HEK293 (cell line): ENCODE measurements around the gene SCAF4.

Experiments used
- CTCF ChIA-PET: fragments of 350-600 bp; formaldehyde crosslinking; extraction: SDS; loops from one replicate; lab custom pipeline; 2021; ENCODE audit warnings: antibody characterized with exemption; lab: Yijun Ruan, JAX
- POLR2A ChIA-PET: fragments of 300-600 bp; formaldehyde crosslinking; extraction: SDS; loops from one replicate; lab custom pipeline; 2020; ENCODE audit warnings: antibody characterized with exemption, inconsistent platforms; lab: Yijun Ruan, JAX
- H3K27ac ChIP-seq: fragments of 200-500 bp; sonication (Bioruptor generic); 2 replicates; pipeline ENCODE4 v1.5.1; 2014; ENCODE audit warnings: low read depth, low read length, control low read depth, inconsistent platforms; ENCODE audit errors: extremely low read depth
- H3K36me3 ChIP-seq, 2 experiments: fragments of 200-500 bp in 1 of 2; sonication (Bioruptor generic) in 1 of 2; 1 replicate in 1 of 2; 2 replicates in 1 of 2; pipeline ENCODE4 v1.5.1; 2014 to 2017; ENCODE audit warnings: inconsistent platforms in 2 of 2, low read length in 2 of 2; ENCODE audit not compliant: control insufficient read depth in 2 of 2, insufficient read depth in 1 of 2
- H3K4me1 ChIP-seq: fragments of 200-500 bp; sonication (Bioruptor generic); 2 replicates; pipeline ENCODE4 v1.5.1; 2014; ENCODE audit warnings: mild to moderate bottlenecking, low read length, inconsistent platforms; ENCODE audit not compliant: control insufficient read depth, insufficient read depth
- H3K4me3 ChIP-seq: 2 replicates; pipeline ENCODE4 v1.5.1; 2011; ENCODE audit warnings: low read depth, mild to moderate bottlenecking, control low read depth, low read length, moderate library complexity
- H3K9me3 ChIP-seq: fragments of 200-500 bp; sonication (Bioruptor generic); 2 replicates; pipeline ENCODE4 v1.5.1; 2014; ENCODE audit warnings: low read depth, low read length, inconsistent platforms; ENCODE audit not compliant: control insufficient read depth, insufficient read depth
- CTCF ChIP-seq: fragments of 450-650 bp; formaldehyde crosslinking; IDR thresholded peaks from 2 replicates; pipeline ENCODE4 v1.5.1; 2016; ENCODE audit warnings: missing biosample characterization, missing genetic modification characterization
- GLI4 ChIP-seq: fragments of 450-650 bp; formaldehyde crosslinking; IDR thresholded peaks from 2 replicates; pipeline ENCODE4 v1.5.1; 2016; ENCODE audit warnings: missing biosample characterization, missing genetic modification characterization
- KLF17 ChIP-seq: fragments of 450-650 bp; formaldehyde crosslinking; IDR thresholded peaks from 2 replicates; pipeline ENCODE4 v1.5.1; 2016; ENCODE audit warnings: missing biosample characterization, missing genetic modification characterization
- MYNN ChIP-seq: fragments of 450-650 bp; formaldehyde crosslinking; IDR thresholded peaks from 2 replicates; pipeline ENCODE4 v1.5.1; 2016; ENCODE audit warnings: missing biosample characterization, missing genetic modification characterization, borderline replicate concordance
- MZF1 ChIP-seq: fragments of 450-650 bp; formaldehyde crosslinking; IDR thresholded peaks from 2 replicates; pipeline ENCODE4 v1.5.1; 2017; ENCODE audit warnings: missing biosample characterization, missing genetic modification characterization, borderline replicate concordance
- PRDM10 ChIP-seq: fragments of 450-650 bp; formaldehyde crosslinking; IDR thresholded peaks from 2 replicates; pipeline ENCODE4 v1.5.1; 2016; ENCODE audit warnings: missing biosample characterization, missing genetic modification characterization
- ZBTB17 ChIP-seq: fragments of 450-650 bp; formaldehyde crosslinking; IDR thresholded peaks from 2 replicates; pipeline ENCODE4 v1.5.1; 2016; ENCODE audit warnings: missing biosample characterization, missing genetic modification characterization
- ZBTB20 ChIP-seq: fragments of 450-650 bp; formaldehyde crosslinking; IDR thresholded peaks from 2 replicates; pipeline ENCODE4 v1.5.1; 2016; ENCODE audit warnings: missing biosample characterization, missing genetic modification characterization
- ZEB2 ChIP-seq: fragments of 450-650 bp; formaldehyde crosslinking; IDR thresholded peaks from 2 replicates; pipeline ENCODE4 v1.5.1; 2016; ENCODE audit warnings: missing biosample characterization, missing genetic modification characterization
- ZNF174 ChIP-seq: fragments of 450-650 bp; formaldehyde crosslinking; IDR thresholded peaks from 2 replicates; pipeline ENCODE4 v1.5.0; 2017; ENCODE audit warnings: missing biosample characterization, mild to moderate bottlenecking, missing genetic modification characterization
- ZNF214 ChIP-seq: fragments of 450-650 bp; formaldehyde crosslinking; IDR thresholded peaks from 2 replicates; pipeline ENCODE4 v1.5.1; 2017; ENCODE audit warnings: missing biosample characterization, mild to moderate bottlenecking, missing genetic modification characterization, borderline replicate concordance
- ZNF354C ChIP-seq: fragments of 450-650 bp; formaldehyde crosslinking; IDR thresholded peaks from 2 replicates; pipeline ENCODE4 v1.5.1; 2016; ENCODE audit warnings: missing biosample characterization, missing genetic modification characterization, low read depth, borderline replicate concordance
- ZNF473 ChIP-seq: fragments of 450-650 bp; formaldehyde crosslinking; IDR thresholded peaks from 2 replicates; pipeline ENCODE4 v1.5.1; 2017; ENCODE audit warnings: missing biosample characterization, missing genetic modification characterization
- ZNF48 ChIP-seq: fragments of 450-650 bp; formaldehyde crosslinking; IDR thresholded peaks from 2 replicates; pipeline ENCODE4 v1.5.1; 2016; ENCODE audit warnings: missing biosample characterization, missing genetic modification characterization
- ZNF518A ChIP-seq: fragments of 450-650 bp; formaldehyde crosslinking; conservative IDR thresholded peaks from 2 replicates; pipeline ENCODE4 v1.5.1; 2016; ENCODE audit warnings: low read depth, missing biosample characterization, missing genetic modification characterization
- ZNF548 ChIP-seq: fragments of 450-650 bp; formaldehyde crosslinking; IDR thresholded peaks from 2 replicates; pipeline ENCODE4 v1.5.1; 2016; ENCODE audit warnings: missing biosample characterization, missing genetic modification characterization
- ZNF561 ChIP-seq: fragments of 450-650 bp; IDR thresholded peaks from 2 replicates; pipeline ENCODE4 v1.5.1; 2018; ENCODE audit warnings: missing biosample characterization, missing genetic modification characterization, borderline replicate concordance
- ZNF571 ChIP-seq: fragments of 450-650 bp; formaldehyde crosslinking; IDR thresholded peaks from 2 replicates; pipeline ENCODE4 v1.5.0; 2017; ENCODE audit warnings: missing biosample characterization, missing genetic modification characterization
- ZNF585B ChIP-seq: fragments of 450-650 bp; formaldehyde crosslinking; IDR thresholded peaks from 2 replicates; pipeline ENCODE4 v1.5.1; 2016; ENCODE audit warnings: missing biosample characterization, missing genetic modification characterization
- ZNF654 ChIP-seq: fragments of 450-650 bp; formaldehyde crosslinking; IDR thresholded peaks from 2 replicates; pipeline ENCODE4 v1.5.1; 2016; ENCODE audit warnings: low read depth, missing biosample characterization, missing genetic modification characterization
- ZNF660 ChIP-seq: fragments of 450-650 bp; IDR thresholded peaks from 2 replicates; pipeline ENCODE4 v1.5.1; 2018; ENCODE audit warnings: missing biosample characterization, mild to moderate bottlenecking, missing genetic modification characterization
- ZNF664 ChIP-seq: fragments of 450-650 bp; formaldehyde crosslinking; IDR thresholded peaks from 2 replicates; pipeline ENCODE4 v1.5.1; 2016; ENCODE audit warnings: missing biosample characterization, missing genetic modification characterization
- ZNF670 ChIP-seq: fragments of 450-650 bp; formaldehyde crosslinking; IDR thresholded peaks from 2 replicates; pipeline ENCODE4 v1.5.1; 2016; ENCODE audit warnings: missing biosample characterization, missing genetic modification characterization, low read depth
- ZNF701 ChIP-seq: fragments of 450-650 bp; formaldehyde crosslinking; IDR thresholded peaks from 2 replicates; pipeline ENCODE4 v1.5.1; 2016; ENCODE audit warnings: missing biosample characterization, missing genetic modification characterization
- ZNF792 ChIP-seq: fragments of 450-650 bp; formaldehyde crosslinking; IDR thresholded peaks from 2 replicates; pipeline ENCODE4 v1.5.1; 2016; ENCODE audit warnings: missing biosample characterization, missing genetic modification characterization

Gene SCAF4

GRCh38 chr21:31750843-31751242 lies 18.9 kb upstream of the SCAF4 start:
- no peak overlapping the region for H3K27ac ChIP-seq
- POLR2A ChIA-PET: no interaction called here
- H3K9me3 ChIP-seq: no peaks in the 10 kb centered on the region
- TF ChIP-seq ZNF654 (tag by site-specific recombination) (no peak), ZNF48 (tag by site-specific recombination) (no peak), PRDM10 (tag by site-specific recombination) (peak; percentile 73), MZF1 (tag by site-specific recombination) (no peak), ZNF571 (tag by site-specific recombination) (no peak), ZNF548 (tag by site-specific recombination) (no peak), ZEB2 (tag by site-specific recombination) (no peak), ZNF214 (tag by site-specific recombination) (no peak), KLF17 (tag by site-specific recombination) (no peak)
- no peak overlapping the region for H3K4me3 ChIP-seq
- no peaks in the 10 kb centered on the region for H3K4me1 ChIP-seq
- no peaks in the 10 kb centered on the region for H3K36me3 ChIP-seq
- CTCF ChIA-PET: interaction anchor here (0.7 kb wide), 1 partner anchor 855 kb away, joined by 3 read pairs; no protein-coding TSS in a partner anchor

GRCh38 chr21:31744182-31744800 lies 12.4 kb upstream of the SCAF4 start:
- ChIA-PET CTCF (interaction anchor here (1.6 to 3.1 kb wide), 2 partner anchors 42 to 122 kb away, joined by 7 to 12 read pairs; no protein-coding TSS in a partner anchor), POLR2A (no interaction called here)
- Histone ChIP-seq H3K9me3 (no peaks in the 10 kb centered on the region), H3K27ac (no peak overlapping the region), H3K36me3 (no peaks in the 10 kb centered on the region), H3K4me1 (no peaks in the 10 kb centered on the region), H3K4me3 (no peak overlapping the region)
- TF ChIP-seq ZNF585B (tag by site-specific recombination): no peak
- no peak for TF ChIP-seq ZNF518A
- no peak for TF ChIP-seq ZBTB17 (tag by site-specific recombination)
- TF ChIP-seq MYNN: no peak
- no peak for TF ChIP-seq ZNF561 (tag by site-specific recombination)
- TF ChIP-seq CTCF (tag by site-specific recombination): no peak
- TF ChIP-seq ZNF670 (tag by site-specific recombination): no peak
- no peak for TF ChIP-seq ZNF354C (tag by site-specific recombination)
- TF ChIP-seq ZNF174 (tag by site-specific recombination): no peak
- TF ChIP-seq ZNF473 (tag by site-specific recombination): no peak
- TF ChIP-seq ZNF660 (tag by site-specific recombination): no peak
- no peak for TF ChIP-seq ZNF792 (tag by site-specific recombination)
- no peak for TF ChIP-seq GLI4 (tag by site-specific recombination)
- TF ChIP-seq ZNF664 (tag by site-specific recombination): no peak
- TF ChIP-seq ZNF701 (tag by site-specific recombination): no peak
- TF ChIP-seq ZBTB20 (tag by site-specific recombination): no peak
